ENCODE data around the gene LRRC10B. TPM values are rescaled to one million over a fixed set of nuclear protein-coding genes. Genes with fewer than 3 reads are reported as not detected.

LRRC10B gene
- total and polyA plus RNA-seq, 4 donors: 9.2 to 29.3 (median 11.5) TPM

DNA sequence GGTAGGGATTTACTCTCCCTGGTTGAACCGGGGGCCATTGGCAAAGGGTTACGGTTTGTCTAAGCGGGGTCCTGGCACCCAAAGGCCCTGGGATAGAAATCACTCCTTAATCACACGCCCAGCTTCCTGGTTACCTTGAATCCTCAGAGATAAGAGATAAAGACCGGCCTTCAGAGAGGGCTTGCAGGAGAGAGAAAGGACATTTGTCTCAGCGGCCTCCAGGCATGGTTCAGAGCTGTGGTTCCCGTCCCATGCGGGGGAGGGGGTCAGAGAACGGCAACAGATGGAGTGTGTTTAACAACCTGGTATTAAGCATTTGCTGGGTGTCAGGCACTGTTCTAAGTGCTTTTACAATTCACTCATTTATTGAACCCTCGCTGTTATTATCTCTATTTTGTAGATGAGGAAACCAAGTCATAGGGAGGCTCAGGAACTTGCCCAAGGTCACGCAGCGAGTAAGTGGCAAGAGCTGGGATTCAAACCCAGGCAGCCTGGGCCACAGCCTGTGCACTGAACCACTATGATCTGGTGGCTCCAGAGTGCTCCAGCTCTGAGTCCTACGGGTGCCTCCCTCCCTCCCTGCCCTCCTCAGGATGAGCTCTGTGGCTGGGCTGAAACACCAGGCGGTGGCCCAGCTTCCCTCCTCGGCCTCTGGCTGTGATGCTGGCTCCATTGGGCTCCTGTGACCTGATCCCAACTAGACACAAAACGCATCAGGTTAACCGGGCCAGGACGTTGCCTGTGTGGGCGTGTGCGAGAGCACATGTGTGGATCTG is 18.6 kb downstream of the LRRC10B start:
- no peak for DNase-seq
- ATAC-seq (ENCODE audit: insufficient read depth, low FRiP score): no peak
- no peak overlapping the region for H3K4me3 ChIP-seq
- 84 to 85% methylated on average over 20 of the region's 20 CpGs for WGBS, 2 donors
- TF ChIP-seq, protein P1, sequence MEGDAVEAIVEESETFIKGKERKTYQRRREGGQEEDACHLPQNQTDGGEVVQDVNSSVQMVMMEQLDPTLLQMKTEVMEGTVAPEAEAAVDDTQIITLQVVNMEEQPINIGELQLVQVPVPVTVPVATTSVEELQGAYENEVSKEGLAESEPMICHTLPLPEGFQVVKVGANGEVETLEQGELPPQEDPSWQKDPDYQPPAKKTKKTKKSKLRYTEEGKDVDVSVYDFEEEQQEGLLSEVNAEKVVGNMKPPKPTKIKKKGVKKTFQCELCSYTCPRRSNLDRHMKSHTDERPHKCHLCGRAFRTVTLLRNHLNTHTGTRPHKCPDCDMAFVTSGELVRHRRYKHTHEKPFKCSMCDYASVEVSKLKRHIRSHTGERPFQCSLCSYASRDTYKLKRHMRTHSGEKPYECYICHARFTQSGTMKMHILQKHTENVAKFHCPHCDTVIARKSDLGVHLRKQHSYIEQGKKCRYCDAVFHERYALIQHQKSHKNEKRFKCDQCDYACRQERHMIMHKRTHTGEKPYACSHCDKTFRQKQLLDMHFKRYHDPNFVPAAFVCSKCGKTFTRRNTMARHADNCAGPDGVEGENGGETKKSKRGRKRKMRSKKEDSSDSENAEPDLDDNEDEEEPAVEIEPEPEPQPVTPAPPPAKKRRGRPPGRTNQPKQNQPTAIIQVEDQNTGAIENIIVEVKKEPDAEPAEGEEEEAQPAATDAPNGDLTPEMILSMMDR (IDR thresholded peaks at IDR 0.05; ENCODE audit: control extremely low read depth, extremely low read depth): no peak
- peaks cover 0 to 10% (median 5%) of the 10 kb centered on the region in 5 donors for H3K4me1 ChIP-seq (ENCODE audit: control insufficient read depth in 5 of 5, insufficient read depth in 5 of 5, low read length in 5 of 5)
- H3K9ac ChIP-seq (ENCODE audit: insufficient read depth in 1 of 2, low read length in 2 of 2): no peak overlapping the region
- H3K27me3 ChIP-seq (ENCODE audit: control insufficient read depth in 3 of 3, insufficient read depth in 3 of 3, low read length in 2 of 3): no peaks in the 10 kb centered on the region
- H3K36me3 ChIP-seq (ENCODE audit: control insufficient read depth in 4 of 4, insufficient read depth in 4 of 4, low read length in 4 of 4): peaks cover 0 to 2% (median 0%) of the 10 kb centered on the region in 4 donors
- no peaks in the 10 kb centered on the region for H3K9me3 ChIP-seq (ENCODE audit: control insufficient read depth in 4 of 4, insufficient read depth in 3 of 4, low read length in 3 of 4)
- no peak overlapping the region for H3K27ac ChIP-seq (ENCODE audit: low read depth in 1 of 2, low read length in 1 of 2)

DNA sequence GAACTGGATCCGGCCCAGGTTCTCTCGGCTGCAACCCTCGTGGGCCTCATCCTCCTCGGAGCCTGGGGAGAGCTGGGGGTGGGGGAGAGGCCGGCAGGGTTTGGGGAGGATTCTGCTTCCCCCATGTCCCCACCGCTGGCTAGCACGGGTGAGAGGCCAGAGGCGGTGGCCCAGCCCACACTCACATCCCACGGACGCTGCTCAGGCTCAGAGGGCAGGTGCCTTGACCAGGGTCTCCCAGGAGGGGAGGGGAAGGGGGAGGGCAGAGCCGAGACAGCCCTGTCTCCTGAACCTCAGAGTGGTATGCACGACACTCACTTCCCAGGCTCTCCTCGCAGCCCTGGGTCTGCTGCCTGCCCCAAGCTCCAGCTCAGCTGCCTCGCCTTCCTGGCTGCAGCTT is 19.6 kb downstream of the LRRC10B start:
- H3K9ac ChIP-seq (ENCODE audit: insufficient read depth in 1 of 2, low read length in 2 of 2): no peak overlapping the region
- no peak overlapping the region for H3K27ac ChIP-seq (ENCODE audit: low read depth in 1 of 2, low read length in 1 of 2)
- DNase-seq: no peak
- no peaks in the 10 kb centered on the region for H3K36me3 ChIP-seq (ENCODE audit: control insufficient read depth in 4 of 4, insufficient read depth in 4 of 4, low read length in 4 of 4)
- no peak overlapping the region for H3K4me3 ChIP-seq
- TF ChIP-seq, protein P1 (IDR thresholded peaks at IDR 0.05; ENCODE audit: control extremely low read depth, extremely low read depth): no peak
- peaks cover 0 to 10% (median 5%) of the 10 kb centered on the region in 5 donors for H3K4me1 ChIP-seq (ENCODE audit: control insufficient read depth in 5 of 5, insufficient read depth in 5 of 5, low read length in 5 of 5)
- WGBS, 2 donors: 67% methylated on average over 11 to 14 of the region's 14 CpGs
- no peak for ATAC-seq (ENCODE audit: insufficient read depth, low FRiP score)
- H3K27me3 ChIP-seq (ENCODE audit: control insufficient read depth in 3 of 3, insufficient read depth in 3 of 3, low read length in 2 of 3): no peaks in the 10 kb centered on the region
- no peaks in the 10 kb centered on the region for H3K9me3 ChIP-seq (ENCODE audit: control insufficient read depth in 4 of 4, insufficient read depth in 3 of 4, low read length in 3 of 4)

DNA sequence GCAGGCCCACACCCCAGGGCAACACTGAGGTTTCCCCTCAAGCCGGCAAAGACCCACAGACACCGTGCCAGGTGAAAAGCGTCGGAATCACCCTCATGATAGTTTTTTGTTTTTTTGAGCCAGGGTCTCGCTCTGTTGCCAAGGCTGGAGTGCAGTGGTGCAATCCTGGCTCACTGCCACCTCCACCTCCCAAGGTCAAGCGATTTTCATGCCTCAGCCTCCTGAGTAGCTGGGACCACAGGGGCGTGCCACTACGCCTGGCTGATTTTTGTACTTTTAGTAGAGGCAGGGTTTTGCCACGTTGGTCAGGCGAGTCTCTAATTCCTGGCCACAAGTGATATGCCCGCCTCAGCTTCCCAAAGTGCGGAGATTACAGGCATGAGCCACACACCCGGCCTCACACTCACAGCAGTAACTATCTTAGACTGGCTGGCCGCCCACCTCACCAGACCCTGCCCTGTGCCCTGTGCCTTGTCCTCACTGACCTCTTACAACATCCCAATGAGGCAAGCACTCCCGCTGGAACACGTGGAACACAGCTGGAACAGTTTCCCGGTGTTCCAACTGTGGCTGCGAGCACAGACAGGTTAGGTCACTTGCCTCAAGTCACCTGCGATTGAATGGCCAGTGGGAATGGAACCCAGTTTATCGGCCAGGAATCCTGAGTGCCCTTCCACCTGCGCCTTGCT is 21.1 kb downstream of the LRRC10B start:
- H3K27ac ChIP-seq (ENCODE audit: low read depth in 1 of 2, low read length in 1 of 2): peak overlapping the region in 1 of 2 donors; percentile 47
- ATAC-seq (ENCODE audit: insufficient read depth, low FRiP score): no peak
- TF ChIP-seq, protein P1 (IDR thresholded peaks at IDR 0.05; ENCODE audit: control extremely low read depth, extremely low read depth): no peak
- DNase-seq: peak in 2 of 3 donors; percentile 44 to 49
- H3K36me3 ChIP-seq (ENCODE audit: control insufficient read depth in 4 of 4, insufficient read depth in 4 of 4, low read length in 4 of 4): no peaks in the 10 kb centered on the region
- WGBS, 2 donors: 66 to 78% methylated on average over 21 of the region's 21 CpGs
- H3K4me3 ChIP-seq: no peak overlapping the region
- no peaks in the 10 kb centered on the region for H3K9me3 ChIP-seq (ENCODE audit: control insufficient read depth in 4 of 4, insufficient read depth in 3 of 4, low read length in 3 of 4)
- no peak overlapping the region for H3K9ac ChIP-seq (ENCODE audit: insufficient read depth in 1 of 2, low read length in 2 of 2)
- H3K4me1 ChIP-seq (ENCODE audit: control insufficient read depth in 5 of 5, insufficient read depth in 5 of 5, low read length in 5 of 5): peaks cover 0 to 14% (median 12%) of the 10 kb centered on the region in 5 donors
- H3K27me3 ChIP-seq (ENCODE audit: control insufficient read depth in 3 of 3, insufficient read depth in 3 of 3, low read length in 2 of 3): no peaks in the 10 kb centered on the region
